MM.1S (cell line): ENCODE data around the gene DNLZ.

Source experiments
- DNase-seq: peaks from one replicate; pipeline ENCODE4 v3.0.0-alpha.2; 2015
- H2AFZ ChIP-seq: fragments of 300-600 bp; sonication (generic); 2 replicates; pipeline ENCODE4 v1.6.0; 2016; ENCODE audit warnings: antibody characterized with exemption, low read length
- H3F3A ChIP-seq: fragments of 300-600 bp; sonication (generic); 2 replicates; pipeline ENCODE4 v1.6.1; 2016; ENCODE audit warnings: mild to moderate bottlenecking, antibody characterized with exemption, low read length, moderate library complexity, mixed read lengths; ENCODE audit not compliant: insufficient read depth
- H3K27ac ChIP-seq: fragments of 300-600 bp; sonication (generic); 2 replicates; pipeline ENCODE4 v1.5.1; 2016; ENCODE audit warnings: mild to moderate bottlenecking, low read length
- H3K27me3 ChIP-seq: fragments of 300-600 bp; sonication (generic); replicated peaks from 2 replicates; pipeline ENCODE4 v1.6.0; 2016; ENCODE audit warnings: low read length; ENCODE audit not compliant: insufficient read depth
- H3K36me3 ChIP-seq: fragments of 300-600 bp; sonication (generic); replicated peaks from 2 replicates; pipeline ENCODE4 v1.6.1; 2016; ENCODE audit warnings: mild to moderate bottlenecking, low read length, mixed read lengths; ENCODE audit not compliant: insufficient read depth
- H3K4me1 ChIP-seq: fragments of 300-600 bp; sonication (generic); 2 replicates; pipeline ENCODE4 v1.6.1; 2016; ENCODE audit warnings: low read length, mixed read lengths
- H3K4me2 ChIP-seq: fragments of 300-600 bp; sonication (generic); 2 replicates; pipeline ENCODE4 v1.6.0; 2016; ENCODE audit warnings: low read depth, low read length
- H3K4me3 ChIP-seq: fragments of 300-600 bp; sonication (generic); 2 replicates; pipeline ENCODE4 v1.5.1; 2016; ENCODE audit warnings: low read length, mixed read lengths
- H3K79me2 ChIP-seq: fragments of 300-600 bp; sonication (generic); 2 replicates; pipeline ENCODE4 v1.6.1; 2016; ENCODE audit warnings: mixed run types, low read length, mixed read lengths
- H3K9ac ChIP-seq: fragments of 300-600 bp; sonication (generic); 2 replicates; pipeline ENCODE4 v1.6.1; 2016; ENCODE audit warnings: low read length, mixed read lengths
- H3K9me2 ChIP-seq: fragments of 300-600 bp; sonication (generic); replicated peaks from 2 replicates; pipeline ENCODE4 v1.6.1; 2016; ENCODE audit warnings: mild to moderate bottlenecking, low read length, mixed read lengths; ENCODE audit not compliant: insufficient read depth
- H3K9me3 ChIP-seq: fragments of 300-600 bp; sonication (generic); replicated peaks from 2 replicates; pipeline ENCODE4 v1.6.1; 2016; ENCODE audit warnings: mild to moderate bottlenecking, low read length, mixed read lengths; ENCODE audit not compliant: insufficient read depth
- H4K20me1 ChIP-seq: fragments of 300-600 bp; sonication (generic); 2 replicates; pipeline ENCODE4 v1.6.1; 2016; ENCODE audit warnings: mild to moderate bottlenecking, low read length, moderate library complexity, mixed read lengths; ENCODE audit not compliant: insufficient read depth
- EZH2 ChIP-seq: fragments of 300-600 bp; sonication (generic); optimal IDR thresholded peaks from 2 replicates; pipeline ENCODE3; 2017; ENCODE audit warnings: low read depth, mild to moderate bottlenecking, antibody characterized with exemption, low read length, mixed read lengths
- EZH2phosphoT487 ChIP-seq: fragments of 300-600 bp; sonication (generic); IDR thresholded peaks from 2 replicates; pipeline ENCODE4 v1.6.1; 2018; ENCODE audit warnings: antibody characterized with exemption, low read length
- TF ChIP-seq, protein P1 (sequence below): fragments of 300-600 bp; sonication (generic); IDR thresholded peaks from 2 replicates; pipeline ENCODE4 v1.5.1; 2016; ENCODE audit warnings: antibody characterized with exemption, low read length, mixed read lengths

Gene DNLZ

DNA sequence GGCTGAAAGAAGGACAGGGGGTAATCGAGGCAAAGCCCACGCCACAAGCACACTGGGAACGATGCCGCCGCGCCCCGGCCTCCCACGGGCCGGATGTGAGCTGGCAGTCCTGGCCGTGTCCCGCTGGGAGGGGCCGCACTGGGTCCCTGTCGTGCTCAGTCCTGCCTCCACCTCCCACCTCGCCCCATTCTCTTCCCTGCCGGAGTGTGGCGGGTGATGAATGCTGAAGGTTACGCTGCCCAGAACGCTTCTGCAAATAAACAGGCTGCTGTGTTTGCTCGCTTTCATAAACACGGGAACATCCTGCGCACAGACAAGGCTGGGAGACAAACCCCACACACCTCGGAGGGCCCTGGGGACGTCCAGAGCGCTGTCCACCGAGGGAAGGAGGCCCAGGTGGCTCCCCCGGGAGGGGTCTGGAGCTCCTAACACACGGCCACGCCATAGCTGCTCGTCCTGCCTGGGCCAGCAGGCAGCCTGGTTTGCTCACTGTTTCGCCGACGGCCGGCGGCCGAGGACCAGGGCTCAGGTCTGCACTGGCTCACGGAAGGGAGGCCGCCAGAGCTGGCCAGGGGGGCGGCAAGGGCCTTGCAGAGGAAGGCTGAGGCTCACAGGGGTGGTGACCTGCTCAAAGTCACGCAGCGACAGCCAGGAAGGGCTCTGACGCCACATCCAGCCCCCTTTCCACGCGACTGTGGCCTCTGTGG lies 2.3 kb downstream of the DNLZ start:
- TF ChIP-seq, protein P1, sequence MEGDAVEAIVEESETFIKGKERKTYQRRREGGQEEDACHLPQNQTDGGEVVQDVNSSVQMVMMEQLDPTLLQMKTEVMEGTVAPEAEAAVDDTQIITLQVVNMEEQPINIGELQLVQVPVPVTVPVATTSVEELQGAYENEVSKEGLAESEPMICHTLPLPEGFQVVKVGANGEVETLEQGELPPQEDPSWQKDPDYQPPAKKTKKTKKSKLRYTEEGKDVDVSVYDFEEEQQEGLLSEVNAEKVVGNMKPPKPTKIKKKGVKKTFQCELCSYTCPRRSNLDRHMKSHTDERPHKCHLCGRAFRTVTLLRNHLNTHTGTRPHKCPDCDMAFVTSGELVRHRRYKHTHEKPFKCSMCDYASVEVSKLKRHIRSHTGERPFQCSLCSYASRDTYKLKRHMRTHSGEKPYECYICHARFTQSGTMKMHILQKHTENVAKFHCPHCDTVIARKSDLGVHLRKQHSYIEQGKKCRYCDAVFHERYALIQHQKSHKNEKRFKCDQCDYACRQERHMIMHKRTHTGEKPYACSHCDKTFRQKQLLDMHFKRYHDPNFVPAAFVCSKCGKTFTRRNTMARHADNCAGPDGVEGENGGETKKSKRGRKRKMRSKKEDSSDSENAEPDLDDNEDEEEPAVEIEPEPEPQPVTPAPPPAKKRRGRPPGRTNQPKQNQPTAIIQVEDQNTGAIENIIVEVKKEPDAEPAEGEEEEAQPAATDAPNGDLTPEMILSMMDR: no peak
- no peak for TF ChIP-seq EZH2
- TF ChIP-seq EZH2phosphoT487: no peak
- Histone ChIP-seq H3K9me3 (no peaks in the 10 kb centered on the region), H3K79me2 (peaks cover 11% of the 10 kb centered on the region; the same call in 1 of the 2 replicates), H4K20me1 (no peaks in the 10 kb centered on the region; the same call in 1 of the 2 replicates), H3K27ac (no peak overlapping the region), H3K4me3 (no peak overlapping the region), H3F3A (no peaks in the 10 kb centered on the region), H3K4me2 (no peak overlapping the region), H3K27me3 (peaks cover 14% of the 10 kb centered on the region), H2AFZ (no peak overlapping the region), H3K9ac (no peak overlapping the region), H3K36me3 (no peaks in the 10 kb centered on the region), H3K4me1 (peaks cover 5% of the 10 kb centered on the region), H3K9me2 (no peaks in the 10 kb centered on the region)
- DNase-seq: no peak

DNA sequence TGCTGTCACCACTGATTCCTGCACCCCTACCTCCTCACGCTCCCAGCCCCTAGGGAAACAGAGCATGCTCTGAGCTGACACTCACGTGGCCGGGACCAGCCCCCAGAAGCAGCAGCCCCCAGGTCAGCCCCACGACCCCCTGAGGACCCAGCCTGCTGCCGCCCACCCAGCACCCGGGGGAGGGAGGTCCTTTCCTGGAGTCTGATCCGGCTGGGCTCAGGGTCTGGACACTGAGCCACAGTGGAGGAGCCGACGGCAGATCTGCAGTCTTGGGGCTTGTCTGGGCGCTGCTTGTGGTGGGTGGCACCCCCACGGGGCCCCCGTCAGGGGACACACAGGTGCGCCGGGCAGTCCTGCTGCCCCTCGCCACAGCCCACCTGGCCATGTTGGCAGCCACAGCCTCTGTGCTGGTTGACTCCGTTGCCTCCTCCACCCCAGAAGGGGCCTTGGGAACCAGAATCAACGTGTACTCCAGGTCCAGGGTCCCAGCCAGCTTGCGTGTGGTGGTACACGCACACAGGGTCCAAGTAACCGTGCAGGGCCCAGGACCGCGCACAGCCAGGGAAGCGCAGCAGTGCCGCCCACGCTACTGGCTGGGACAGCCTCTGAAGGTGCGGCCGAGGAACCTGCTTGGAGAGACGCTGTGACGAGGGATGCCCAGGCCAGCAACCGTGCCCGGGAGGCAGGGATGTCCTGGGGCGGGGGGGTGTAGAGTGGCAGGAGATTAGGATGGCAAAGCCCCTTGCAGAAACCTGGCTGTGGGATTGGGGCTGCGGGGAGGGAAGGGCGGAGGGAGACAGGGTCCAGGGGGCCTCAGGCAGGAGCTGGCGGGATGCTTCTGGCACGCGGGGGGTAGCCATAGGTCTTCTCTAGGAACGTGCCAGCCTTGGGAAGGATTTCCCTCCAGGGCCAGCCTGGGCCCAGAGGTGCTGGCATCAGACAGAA lies 3.5 kb downstream of the DNLZ start:
- H3K4me1 ChIP-seq: peaks cover 5% of the 10 kb centered on the region
- no peak overlapping the region for H3K9ac ChIP-seq
- H3F3A ChIP-seq: no peaks in the 10 kb centered on the region
- no peak overlapping the region for H3K4me2 ChIP-seq
- H3K79me2 ChIP-seq: peaks cover 11% of the 10 kb centered on the region; the same call in 1 of the 2 replicates
- no peaks in the 10 kb centered on the region; the same call in 1 of the 2 replicates for H4K20me1 ChIP-seq
- H3K36me3 ChIP-seq: no peaks in the 10 kb centered on the region
- no peaks in the 10 kb centered on the region for H3K9me3 ChIP-seq
- no peak overlapping the region for H3K4me3 ChIP-seq
- no peak overlapping the region for H2AFZ ChIP-seq
- H3K27ac ChIP-seq: no peak overlapping the region
- no peak for TF ChIP-seq EZH2
- TF ChIP-seq, protein P1: no peak
- no peak for TF ChIP-seq EZH2phosphoT487
- no peak for DNase-seq
- no peaks in the 10 kb centered on the region for H3K9me2 ChIP-seq
- peaks cover 22% of the 10 kb centered on the region for H3K27me3 ChIP-seq

DNA sequence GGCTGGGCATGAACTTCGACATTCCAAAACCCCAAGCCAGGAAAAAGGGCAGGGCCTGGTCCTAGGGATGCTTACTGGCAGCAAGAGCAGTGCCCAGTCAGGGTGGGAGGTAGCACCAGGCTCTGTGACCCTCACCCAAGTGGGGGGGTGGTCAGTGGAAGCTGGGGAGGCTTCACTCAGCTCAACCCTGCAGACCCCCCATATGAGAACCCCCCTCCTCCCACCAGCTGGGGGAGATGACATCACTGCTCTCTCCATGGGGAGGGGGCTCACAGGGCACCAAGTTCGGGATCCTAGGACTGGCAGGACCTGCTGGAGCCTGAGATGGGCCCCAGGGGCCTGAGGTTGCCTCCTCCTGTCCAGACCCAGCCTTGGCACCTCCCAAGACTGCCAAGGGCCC lies 4.7 kb downstream of the DNLZ start:
- Histone ChIP-seq H3K27ac (no peak overlapping the region), H3K9me2 (no peaks in the 10 kb centered on the region), H3K4me2 (no peak overlapping the region), H3K36me3 (no peaks in the 10 kb centered on the region), H3F3A (no peaks in the 10 kb centered on the region), H3K27me3 (peaks cover 32% of the 10 kb centered on the region), H3K4me3 (no peak overlapping the region), H4K20me1 (no peaks in the 10 kb centered on the region; the same call in 1 of the 2 replicates), H3K9ac (no peak overlapping the region), H3K79me2 (peaks cover 11% of the 10 kb centered on the region; the same call in 1 of the 2 replicates), H3K4me1 (peaks cover 2% of the 10 kb centered on the region), H2AFZ (no peak overlapping the region), H3K9me3 (no peaks in the 10 kb centered on the region)
- DNase-seq: no peak
- TF ChIP-seq EZH2phosphoT487: no peak
- TF ChIP-seq, protein P1: no peak
- TF ChIP-seq EZH2: no peak
